HepG2 (cell line): ENCODE measurements around the gene HIVEP2. TPM values are rescaled to one million over a fixed set of nuclear protein-coding genes. Genes with fewer than 3 reads are reported as not detected.

ENCODE experiments used
- ATAC-seq: fragments of 200-7000 bp; cut with Tn5 transposase; 3 replicates; pipeline ENCODE4 v1.9.1; 2020; ENCODE audit warnings: mild to moderate bottlenecking, moderate library complexity
- BruUV-seq: library from RNA; stranded (reverse); fragments of 400-500 nt; replicated peaks from 2 replicates; lab custom pipeline; 2021; lab: Mats Ljungman, UMichigan
- CTCF ChIA-PET: fragments of 300-600 bp; formaldehyde crosslinking; extraction: SDS; loops from one replicate; lab custom pipeline; 2021; ENCODE audit warnings: low total read pairs, inconsistent platforms, low intra/inter-chr PET ratio; lab: Yijun Ruan, JAX
- POLR2A ChIA-PET: fragments of 350-600 bp; sonication (Branson Sonifier 250); formaldehyde crosslinking; loops from one replicate; lab custom pipeline; 2020; ENCODE audit warnings: antibody characterized with exemption, inconsistent platforms; lab: Yijun Ruan, JAX
- DNase-seq: peaks from one replicate; pipeline ENCODE4 v3.0.0-alpha.2; 2015; ENCODE audit warnings: low spot score
- FAIRE-seq: peaks from 3 replicates; lab custom pipeline; 2011; peaks lifted over from hg19 to GRCh38; lab: Jason Lieb, UNC
- H2AFZ ChIP-seq: one replicate; pipeline ENCODE4 v1.6.1; 2011; ENCODE audit warnings: low read length, inconsistent platforms
- H3K27ac ChIP-seq: fragments of 300-600 bp; 3 replicates; pipeline ENCODE4 v1.8.0; 2011; ENCODE audit warnings: mixed run types, mild to moderate bottlenecking, mixed read lengths, low read length, inconsistent platforms; ENCODE audit not compliant: insufficient read depth; ENCODE audit errors: extremely low read length
- H3K27me3 ChIP-seq, 2 experiments: fragments of 200-600 bp in 1 of 2; 2 replicates in 1 of 2; 3 replicates in 1 of 2; pipeline versions ENCODE4 v1.6.0 to v1.8.0; 2011; ENCODE audit warnings: low read length in 2 of 2, mild to moderate bottlenecking in 2 of 2, moderate library complexity in 2 of 2, inconsistent platforms in 1 of 2; ENCODE audit not compliant: insufficient read depth in 2 of 2, control insufficient read depth in 1 of 2
- H3K36me3 ChIP-seq, 2 experiments: fragments of 200-600 bp in 1 of 2; replicated peaks in 1 of 2; 2 replicates in 1 of 2; 3 replicates in 1 of 2; pipeline versions ENCODE4 v1.5.1 to v1.8.0; 2011; ENCODE audit warnings: low read length in 2 of 2, inconsistent platforms in 1 of 2; ENCODE audit not compliant: insufficient read depth in 2 of 2, control insufficient read depth in 1 of 2
- H3K4me1 ChIP-seq: 2 replicates; pipeline ENCODE4 v1.5.1; 2012; ENCODE audit warnings: low read length, inconsistent platforms; ENCODE audit not compliant: insufficient read depth
- H3K4me2 ChIP-seq: 2 replicates; pipeline ENCODE4 v1.6.0; 2011; ENCODE audit warnings: low read depth, low read length, inconsistent platforms
- H3K4me3 ChIP-seq, 3 experiments: fragments of 200-600 bp in 1 of 3; sonication (generic), shearing (Covaris generic) in 1 of 3; replicated peaks in 1 of 3; 2 replicates each; pipeline ENCODE4 v1.5.1; 2011 to 2016; ENCODE audit warnings: low read length in 3 of 3, inconsistent platforms in 2 of 3, low read depth in 2 of 3, mild to moderate bottlenecking in 2 of 3, control low read depth in 1 of 3, mixed read lengths in 1 of 3; ENCODE audit not compliant: insufficient read depth in 1 of 3
- H3K79me2 ChIP-seq: one replicate; pipeline ENCODE4 v1.6.1; 2011; ENCODE audit warnings: low read length, inconsistent platforms; ENCODE audit not compliant: insufficient read depth
- H3K9ac ChIP-seq: 2 replicates; pipeline ENCODE4 v1.6.0; 2011; ENCODE audit warnings: mild to moderate bottlenecking, low read depth, low read length, inconsistent platforms; ENCODE audit not compliant: insufficient read depth
- H3K9me3 ChIP-seq: 2 replicates; pipeline ENCODE4 v1.5.1; 2012; ENCODE audit warnings: mild to moderate bottlenecking, low read length
- H4K20me1 ChIP-seq: 2 replicates; pipeline ENCODE4 v1.6.0; 2011; ENCODE audit warnings: inconsistent platforms, mild to moderate bottlenecking, low read length, moderate library complexity; ENCODE audit not compliant: insufficient read depth
- FUBP1 ChIP-seq: sonication (generic); formaldehyde crosslinking; IDR thresholded peaks from 2 replicates; pipeline ENCODE4 v1.5.1; 2020; ENCODE audit warnings: missing genetic modification reagents, mild to moderate bottlenecking, borderline replicate concordance
- HMGA1 ChIP-seq: sonication (generic); formaldehyde crosslinking; conservative IDR thresholded peaks from 2 replicates; pipeline ENCODE4 v1.4.0; 2020; ENCODE audit warnings: missing genetic modification reagents
- NR1H2 ChIP-seq: sonication (generic); formaldehyde crosslinking; IDR thresholded peaks from 2 replicates; pipeline ENCODE4 v1.8.1; 2022; ENCODE audit warnings: low read depth, missing genetic modification reagents, borderline replicate concordance
- PAXIP1 ChIP-seq: sonication (generic); formaldehyde crosslinking; conservative IDR thresholded peaks from 2 replicates; pipeline ENCODE4 v1.4.0; 2020; ENCODE audit warnings: mild to moderate bottlenecking, missing genetic modification reagents, moderate library complexity
- TSC22D2 ChIP-seq: sonication (generic); formaldehyde crosslinking; IDR thresholded peaks from 2 replicates; pipeline ENCODE4 v1.5.1; 2020; ENCODE audit warnings: missing genetic modification reagents, mild to moderate bottlenecking, borderline replicate concordance
- ZBTB3 ChIP-seq: sonication (generic); formaldehyde crosslinking; IDR thresholded peaks from 2 replicates; pipeline ENCODE4 v1.4.0; 2020; ENCODE audit warnings: low read depth, mild to moderate bottlenecking, moderate library complexity, missing genetic modification reagents, borderline replicate concordance
- ZNF3 ChIP-seq: IDR thresholded peaks from 2 replicates; pipeline ENCODE4 v1.7.0; 2017; ENCODE audit warnings: inconsistent platforms
- WGBS: methylation state at CpG from one replicate; pipeline ENCODE4 v1.1.6; 2017; ENCODE audit warnings: low lambda C conversion rate; 5-methylcytosine and 5-hydroxymethylcytosine counted together
- in situ Hi-C: cut with HindIII; loops from 2 replicates; pipeline ENCODE4 v1.10.0; 2017; ENCODE audit warnings: low pct_unique_long_range_greater_than_20kb; ENCODE audit not compliant: extremely low pct_ligation_motif_present
- intact Hi-C: fragments of 100-400 bp; cut with micrococcal nuclease; formaldehyde crosslinking; loops from one replicate; pipeline ENCODE4 v1.10.0; 2022; ENCODE audit not compliant: unreplicated experiment
- polyA plus RNA-seq, 8 experiments: library from polyadenylated mRNA; depleted of rRNA in 3 of 8; stranded (reverse) in 7 of 8; unstranded in 1 of 8; fragments of >200 nt; fragmentation: Illumina TruSeq in 4 of 8; extraction: Trizol in 4 of 8; gene quantifications; 2 replicates each; pipeline versions ENCODE4 v1.2.1 to v1.2.3, GENCODE V29; 2011 to 2016; ENCODE audit warnings: low read depth in 4 of 8, missing spikeins in 1 of 8, mixed read lengths in 1 of 8; ENCODE audit not compliant: insufficient read depth in 1 of 8
- total RNA-seq, 5 experiments: library from RNA; depleted of rRNA; stranded (reverse); fragments of >200 nt; fragmentation: Illumina TruSeq; extraction: Trizol; gene quantifications; 2 replicates each; pipeline ENCODE4 v1.2.3, GENCODE V29; 2016; ENCODE audit warnings: low read depth in 1 of 5

Gene HIVEP2
- total and polyA plus RNA-seq, 2 of the 13 experiments (the other 11 are each of a cell fraction or from before 2014, with no cell fraction given), result 3.4 to 12.9 TPM

GRCh38 chr6:142881761-142882160, 63.2 kb downstream of the HIVEP2 start:
- 97% methylated on average over 3 of the region's 3 CpGs for WGBS
- peaks cover 6% of the 10 kb centered on the region; the same call in 1 of the 2 replicates for H4K20me1 ChIP-seq
- peaks cover 21% of the 10 kb centered on the region for H3K4me1 ChIP-seq
- H3K4me2 ChIP-seq, result no peak overlapping the region
- no peak overlapping the region for H2AFZ ChIP-seq
- intact Hi-C loops (no loop called here), in situ Hi-C loops (no loop called here)
- POLR2A ChIA-PET, result no interaction called here
- ATAC-seq, result no peak
- no peak for TF ChIP-seq TSC22D2 (CRISPR knock-in tag)
- no peak for TF ChIP-seq NR1H2 (CRISPR knock-in tag)
- no peak for TF ChIP-seq PAXIP1 (CRISPR knock-in tag)
- TF ChIP-seq FUBP1 (CRISPR knock-in tag), result no peak
- no peak for TF ChIP-seq ZBTB3
- TF ChIP-seq ZNF3 (CRISPR knock-in tag), result no peak
- no peak for TF ChIP-seq HMGA1
- FAIRE-seq, result no peak
- DNase-seq, result no peak
- no peaks in the 10 kb centered on the region for H3K79me2 ChIP-seq
- H3K9ac ChIP-seq, result no peak overlapping the region
- no peaks in the 10 kb centered on the region for H3K9me3 ChIP-seq
- BruUV-seq, result no TSS peak
- H3K4me3 ChIP-seq, result no peak overlapping the region
- CTCF ChIA-PET, result no interaction called here
- H3K36me3 ChIP-seq, result no peaks in the 10 kb centered on the region
- no peaks in the 10 kb centered on the region for H3K27me3 ChIP-seq
- H3K27ac ChIP-seq, result no peak overlapping the region
